Neural progenitor cell (in vitro differentiated cells): ENCODE data around the gene SPOP. TPM values are rescaled to one million over a fixed set of nuclear protein-coding genes. Genes with fewer than 3 reads are reported as not detected.

ENCODE experiments used
- DNase-seq: peaks from one replicate; pipeline ENCODE4 v3.0.0-alpha.2; 2016; ENCODE audit warnings: low spot score
- H2AFZ ChIP-seq: fragments of 200-600 bp; sonication (generic); replicated peaks from 2 replicates; pipeline ENCODE4 v1.6.1; 2016; ENCODE audit warnings: antibody characterized with exemption
- H3F3A ChIP-seq: fragments of 200-600 bp; sonication (generic); 2 replicates; pipeline ENCODE4 v1.6.1; 2016; ENCODE audit warnings: antibody characterized with exemption, low read depth
- H3K27ac ChIP-seq: fragments of 200-600 bp; sonication (generic); 2 replicates; pipeline ENCODE4 v1.5.1; 2016; ENCODE audit warnings: mild to moderate bottlenecking
- H3K27me3 ChIP-seq: fragments of 200-600 bp; sonication (generic); 2 replicates; pipeline ENCODE4 v1.6.1; 2016; ENCODE audit warnings: mild to moderate bottlenecking, moderate library complexity
- H3K36me3 ChIP-seq: fragments of 200-600 bp; sonication (generic); 2 replicates; pipeline ENCODE4 v1.5.1; 2016
- H3K4me1 ChIP-seq: fragments of 200-600 bp; sonication (generic); 2 replicates; pipeline ENCODE4 v1.6.1; 2016; ENCODE audit warnings: mixed run types
- H3K4me2 ChIP-seq: fragments of 200-600 bp; sonication (generic); 2 replicates; pipeline ENCODE4 v1.6.1; 2016
- H3K4me3 ChIP-seq: fragments of 200-600 bp; sonication (generic); 2 replicates; pipeline ENCODE4 v1.5.1; 2016
- H3K79me2 ChIP-seq: fragments of 200-600 bp; sonication (generic); 2 replicates; pipeline ENCODE4 v1.6.1; 2016; ENCODE audit warnings: low read depth
- H3K9ac ChIP-seq: fragments of 200-600 bp; sonication (generic); 2 replicates; pipeline ENCODE4 v1.6.1; 2016
- H3K9me3 ChIP-seq: fragments of 200-600 bp; sonication (generic); 2 replicates; pipeline ENCODE4 v1.5.1; 2016; ENCODE audit warnings: low read depth
- H4K20me1 ChIP-seq: fragments of 200-600 bp; sonication (generic); 2 replicates; pipeline ENCODE4 v1.6.1; 2016; ENCODE audit warnings: low read depth
- H3K27ac Mint-ChIP-seq: 3 replicates; pipeline ENCODE4 v1.8.0; 2021; ENCODE audit warnings: mixed read lengths
- H3K27me3 Mint-ChIP-seq: 2 replicates; pipeline ENCODE4 v1.8.0; 2022; ENCODE audit warnings: low read depth, mild to moderate bottlenecking, inconsistent platforms, moderate library complexity, mixed read lengths; ENCODE audit not compliant: insufficient read depth
- H3K36me3 Mint-ChIP-seq: 3 replicates; pipeline ENCODE4 v1.8.0; 2021; ENCODE audit warnings: mixed read lengths
- H3K4me1 Mint-ChIP-seq: 3 replicates; pipeline ENCODE4 v1.8.0; 2021; ENCODE audit warnings: mixed read lengths
- H3K4me3 Mint-ChIP-seq: 3 replicates; pipeline ENCODE4 v1.8.0; 2021; ENCODE audit warnings: mild to moderate bottlenecking, moderate library complexity, mixed read lengths
- H3K9me3 Mint-ChIP-seq: 3 replicates; pipeline ENCODE4 v1.8.0; 2020; ENCODE audit warnings: mixed read lengths
- CTCF ChIP-seq: fragments of 200-600 bp; sonication (generic); IDR thresholded peaks from 2 replicates; pipeline ENCODE4 v1.5.1; 2017; ENCODE audit warnings: antibody characterized with exemption, mild to moderate bottlenecking
- EZH2 ChIP-seq: fragments of 200-600 bp; sonication (generic); IDR thresholded peaks from 2 replicates; pipeline ENCODE4 v1.6.1; 2017; ENCODE audit warnings: antibody characterized with exemption, mild to moderate bottlenecking, moderate library complexity
- EZH2phosphoT487 ChIP-seq: fragments of 200-600 bp; sonication (generic); IDR thresholded peaks from 2 replicates; pipeline ENCODE4 v1.6.1; 2017; ENCODE audit warnings: antibody characterized with exemption
- total RNA-seq: library from RNA; depleted of rRNA; stranded (reverse); fragments of >200 nt; gene quantifications from 2 replicates; pipeline ENCODE4 v1.2.3, GENCODE V29; 2015; ENCODE audit warnings: low replicate concordance

Gene SPOP
- total RNA-seq, 1 donor from 2014 or later = 40.3 TPM

- Histone ChIP-seq H3K4me2 (no peak overlapping the region), H3K79me2 (peaks cover 97% of the 10 kb centered on the region), H2AFZ (no peak overlapping the region), H3K4me1 (no peaks in the 10 kb centered on the region), H3K9ac (no peak overlapping the region), H4K20me1 (no peaks in the 10 kb centered on the region), H3F3A (no peaks in the 10 kb centered on the region), H3K27me3 (no peaks in the 10 kb centered on the region), H3K4me3 (no peak overlapping the region), H3K9me3 (no peaks in the 10 kb centered on the region), H3K27ac (no peak overlapping the region), H3K36me3 (no peaks in the 10 kb centered on the region)
- TF ChIP-seq EZH2phosphoT487 (no peak), EZH2 (no peak), CTCF (no peak)
- no peak overlapping the region for H3K27ac Mint-ChIP-seq
- H3K27me3 Mint-ChIP-seq = no peaks in the 10 kb centered on the region
- no peaks in the 10 kb centered on the region for H3K9me3 Mint-ChIP-seq
- no peak overlapping the region for H3K4me3 Mint-ChIP-seq
- H3K36me3 Mint-ChIP-seq = peaks cover 18% of the 10 kb centered on the region
- no peak for DNase-seq
- no peaks in the 10 kb centered on the region for H3K4me1 Mint-ChIP-seq
These were observed 13.1 kb downstream of the SPOP start for GRCh38 chr17:49664706-49665211.

GRCh38 chr17:49659661-49660382 lies 18.1 kb downstream of the SPOP start:
- Histone ChIP-seq H3K36me3 (no peaks in the 10 kb centered on the region), H3F3A (no peaks in the 10 kb centered on the region), H3K79me2 (peaks cover 98% of the 10 kb centered on the region), H3K9ac (no peak overlapping the region), H3K9me3 (no peaks in the 10 kb centered on the region), H3K27me3 (no peaks in the 10 kb centered on the region), H2AFZ (no peak overlapping the region), H4K20me1 (peaks cover 2% of the 10 kb centered on the region), H3K4me1 (no peaks in the 10 kb centered on the region), H3K4me2 (no peak overlapping the region), H3K27ac (no peak overlapping the region), H3K4me3 (no peak overlapping the region)
- no peaks in the 10 kb centered on the region for H3K4me1 Mint-ChIP-seq
- no peak for DNase-seq
- no peak overlapping the region for H3K27ac Mint-ChIP-seq
- TF ChIP-seq EZH2phosphoT487 = no peak
- TF ChIP-seq EZH2 = no peak
- no peak for TF ChIP-seq CTCF
- H3K27me3 Mint-ChIP-seq = peaks cover 3% of the 10 kb centered on the region
- H3K9me3 Mint-ChIP-seq = no peaks in the 10 kb centered on the region
- no peak overlapping the region for H3K4me3 Mint-ChIP-seq
- peaks cover 35% of the 10 kb centered on the region for H3K36me3 Mint-ChIP-seq

GRCh38 chr17:49656247-49656646 lies 21.6 kb downstream of the SPOP start:
- H3K9me3 ChIP-seq = no peaks in the 10 kb centered on the region
- no peaks in the 10 kb centered on the region for H3K27me3 ChIP-seq
- H3K79me2 ChIP-seq = peaks cover 99% of the 10 kb centered on the region
- H3K4me1 Mint-ChIP-seq = peaks cover 6% of the 10 kb centered on the region
- no peak for DNase-seq
- H3K9me3 Mint-ChIP-seq = no peaks in the 10 kb centered on the region
- no peak overlapping the region for H3K4me3 Mint-ChIP-seq
- TF ChIP-seq EZH2phosphoT487 (no peak), CTCF (no peak), EZH2 (no peak)
- H3K27ac ChIP-seq = no peak overlapping the region
- no peak overlapping the region for H3K4me3 ChIP-seq
- no peaks in the 10 kb centered on the region for H3F3A ChIP-seq
- H3K4me1 ChIP-seq = peaks cover 8% of the 10 kb centered on the region
- peaks cover 9% of the 10 kb centered on the region for H4K20me1 ChIP-seq
- H3K9ac ChIP-seq = no peak overlapping the region
- peaks cover 31% of the 10 kb centered on the region for H3K36me3 Mint-ChIP-seq
- H3K27ac Mint-ChIP-seq = no peak overlapping the region
- no peak overlapping the region for H2AFZ ChIP-seq
- H3K27me3 Mint-ChIP-seq = peaks cover 3% of the 10 kb centered on the region
- no peak overlapping the region for H3K4me2 ChIP-seq
- H3K36me3 ChIP-seq = no peaks in the 10 kb centered on the region
